Smooth muscle cell (in vitro differentiated cells): ENCODE measurements around the gene MMP19. TPM values are rescaled to one million over a fixed set of nuclear protein-coding genes. Genes with fewer than 3 reads are reported as not detected.

ENCODE experiments used
- DNase-seq: peaks from one replicate; lab custom pipeline; 2025; ENCODE audit not compliant: unreplicated experiment; lab: John Stamatoyannopoulos, UW
- H2AFZ ChIP-seq: fragments of 200-600 bp; sonication (generic); 2 replicates; pipeline ENCODE4 v1.6.0; 2016; ENCODE audit warnings: antibody characterized with exemption, low read depth, mild to moderate bottlenecking
- H3F3A ChIP-seq: fragments of 200-600 bp; sonication (generic); 2 replicates; pipeline ENCODE4 v1.6.0; 2017; ENCODE audit warnings: antibody characterized with exemption, low read depth
- H3K27ac ChIP-seq: fragments of 200-600 bp; sonication (generic); 2 replicates; pipeline ENCODE4 v1.5.1; 2016; ENCODE audit warnings: low read depth, mild to moderate bottlenecking
- H3K27me3 ChIP-seq: fragments of 200-600 bp; sonication (generic); 2 replicates; pipeline ENCODE4 v1.6.1; 2016; ENCODE audit warnings: low read depth, mild to moderate bottlenecking
- H3K36me3 ChIP-seq: fragments of 200-600 bp; sonication (generic); 2 replicates; pipeline ENCODE4 v1.5.1; 2016; ENCODE audit warnings: low read depth
- H3K4me1 ChIP-seq: fragments of 200-600 bp; sonication (generic); 2 replicates; pipeline ENCODE4 v1.5.1; 2016; ENCODE audit warnings: low read depth
- H3K4me2 ChIP-seq: fragments of 200-600 bp; sonication (generic); 2 replicates; pipeline ENCODE4 v1.6.0; 2016; ENCODE audit warnings: mild to moderate bottlenecking
- H3K4me3 ChIP-seq: fragments of 200-600 bp; sonication (generic); 2 replicates; pipeline ENCODE4 v1.5.1; 2016; ENCODE audit warnings: mild to moderate bottlenecking
- H3K79me2 ChIP-seq: fragments of 200-600 bp; sonication (generic); 2 replicates; pipeline ENCODE4 v1.6.0; 2016; ENCODE audit warnings: low read depth, mild to moderate bottlenecking
- H3K9ac ChIP-seq: fragments of 200-600 bp; sonication (generic); 2 replicates; pipeline ENCODE4 v1.6.0; 2016; ENCODE audit warnings: low read depth
- H3K9me3 ChIP-seq: fragments of 200-600 bp; sonication (generic); replicated peaks from 2 replicates; pipeline ENCODE4 v1.5.1; 2016; ENCODE audit warnings: low read depth
- H4K20me1 ChIP-seq: fragments of 200-600 bp; sonication (generic); 2 replicates; pipeline ENCODE4 v1.6.0; 2016; ENCODE audit warnings: low read depth
- CTCF ChIP-seq: fragments of 200-600 bp; sonication (generic); IDR thresholded peaks from 2 replicates; pipeline ENCODE4 v1.5.1; 2017; ENCODE audit warnings: borderline replicate concordance, mild to moderate bottlenecking, antibody characterized with exemption; ENCODE audit not compliant: insufficient read depth, poor library complexity, severe bottlenecking
- WGBS: methylation state at CpG from one replicate; pipeline ENCODE4 v1.1.7; 2016; ENCODE audit warnings: low lambda C conversion rate; 5-methylcytosine and 5-hydroxymethylcytosine counted together
- polyA plus RNA-seq: library from polyadenylated mRNA; unstranded; fragments of >200 nt; fragmentation: Nextera tagmentation; extraction: Ambion mirVana; gene quantifications from 2 replicates; pipeline ENCODE4 v1.2.1, GENCODE V29; 2016
- total RNA-seq: library from RNA; depleted of rRNA; stranded (reverse); fragments of >200 nt; gene quantifications from 2 replicates; pipeline ENCODE4 v1.2.3, GENCODE V29; 2014

The MMP19 gene
- total and polyA plus RNA-seq, 2 experiments from 2014 or later: 14.9 to 15.6 TPM

GRCh38 chr12:55795950-55796349 lies 46.8 kb downstream of the MMP19 start:
- Histone ChIP-seq H2AFZ (no peak overlapping the region), H3K27me3 (no peaks in the 10 kb centered on the region), H3K9me3 (no peaks in the 10 kb centered on the region), H3F3A (no peaks in the 10 kb centered on the region), H3K27ac (no peak overlapping the region), H3K4me3 (no peak overlapping the region), H3K36me3 (peaks cover 42% of the 10 kb centered on the region), H3K79me2 (peaks cover 76% of the 10 kb centered on the region), H3K4me1 (no peaks in the 10 kb centered on the region), H3K4me2 (no peak overlapping the region), H3K9ac (no peak overlapping the region), H4K20me1 (peaks cover 53% of the 10 kb centered on the region)
- no peak for DNase-seq
- no peak for TF ChIP-seq CTCF

- Histone ChIP-seq H3K4me1 (no peaks in the 10 kb centered on the region), H3K9ac (no peak overlapping the region), H3K27ac (no peak overlapping the region), H3K4me2 (no peak overlapping the region), H3K4me3 (no peak overlapping the region), H3K27me3 (no peaks in the 10 kb centered on the region), H3K36me3 (peaks cover 49% of the 10 kb centered on the region), H4K20me1 (peaks cover 39% of the 10 kb centered on the region), H3K9me3 (no peaks in the 10 kb centered on the region), H2AFZ (no peak overlapping the region), H3F3A (no peaks in the 10 kb centered on the region), H3K79me2 (peaks cover 45% of the 10 kb centered on the region)
- no peak for TF ChIP-seq CTCF
- WGBS: 96% methylated on average over 4 of the region's 4 CpGs
- DNase-seq: no peak
These were observed 52.8 kb downstream of the MMP19 start for GRCh38 chr12:55789893-55790292.

GRCh38 chr12:55789171-55789570 lies 53.6 kb downstream of the MMP19 start:
- Histone ChIP-seq H3K36me3 (peaks cover 50% of the 10 kb centered on the region), H4K20me1 (peaks cover 44% of the 10 kb centered on the region), H3K27ac (no peak overlapping the region), H3K4me1 (no peaks in the 10 kb centered on the region), H3K9ac (no peak overlapping the region), H3K4me2 (no peak overlapping the region), H3K79me2 (peaks cover 39% of the 10 kb centered on the region), H2AFZ (no peak overlapping the region), H3F3A (no peaks in the 10 kb centered on the region), H3K27me3 (no peaks in the 10 kb centered on the region), H3K9me3 (no peaks in the 10 kb centered on the region), H3K4me3 (no peak overlapping the region)
- WGBS: 99% methylated on average over 2 of the region's 2 CpGs
- no peak for TF ChIP-seq CTCF
- no peak for DNase-seq

- Histone ChIP-seq H3K9me3 (no peaks in the 10 kb centered on the region), H3K79me2 (peaks cover 32% of the 10 kb centered on the region), H3K36me3 (peaks cover 44% of the 10 kb centered on the region), H3K4me2 (no peak overlapping the region), H2AFZ (no peak overlapping the region), H3K4me3 (no peak overlapping the region), H3K27me3 (no peaks in the 10 kb centered on the region), H3K9ac (no peak overlapping the region), H4K20me1 (peaks cover 40% of the 10 kb centered on the region), H3K4me1 (no peaks in the 10 kb centered on the region), H3K27ac (no peak overlapping the region), H3F3A (no peaks in the 10 kb centered on the region)
- 94% methylated on average over 7 of the region's 7 CpGs for WGBS
- TF ChIP-seq CTCF: no peak
- no peak for DNase-seq
These were observed 54.2 kb downstream of the MMP19 start for GRCh38 chr12:55788546-55788945.

Other genes with a start within 250 kb of the MMP19 start
- not detected in 2 replicates for gene OR10P1, start 206.0 kb downstream of the MMP19 start, total RNA-seq
- gene OR10P1, start 206.0 kb downstream of the MMP19 start, polyA plus RNA-seq: not detected in 2 replicates
- 0.90 and 1.3 TPM in 2 replicates for gene ITGA7, start 135.0 kb downstream of the MMP19 start, total RNA-seq
- 1.1 and 1.6 TPM in 2 replicates for gene ITGA7, start 135.0 kb downstream of the MMP19 start, polyA plus RNA-seq
- 107 and 146 TPM in 2 replicates for gene BLOC1S1, start 126.9 kb downstream of the MMP19 start, total RNA-seq
- gene BLOC1S1, start 126.9 kb downstream of the MMP19 start, polyA plus RNA-seq: 142 and 150 TPM in 2 replicates
- 3.0 TPM in 1 of 2 replicates, not detected in the other for gene RDH5, start 122.5 kb downstream of the MMP19 start, total RNA-seq
- 3.7 and 9.2 TPM in 2 replicates for gene RDH5, start 122.5 kb downstream of the MMP19 start, polyA plus RNA-seq
- gene CD63, start 113.9 kb downstream of the MMP19 start, total RNA-seq: 1,095 and 1,107 TPM in 2 replicates
- 2,224 and 2,317 TPM in 2 replicates for gene CD63, start 113.9 kb downstream of the MMP19 start, polyA plus RNA-seq
- gene GDF11, start 99.8 kb downstream of the MMP19 start, total RNA-seq: 2.8 and 3.5 TPM in 2 replicates
- 2.3 and 2.6 TPM in 2 replicates for gene GDF11, start 99.8 kb downstream of the MMP19 start, polyA plus RNA-seq
- 124 and 169 TPM in 2 replicates for gene SARNP, start 25.2 kb downstream of the MMP19 start, total RNA-seq
- gene SARNP, start 25.2 kb downstream of the MMP19 start, polyA plus RNA-seq: 128 and 139 TPM in 2 replicates
- 18.9 and 32.5 TPM in 2 replicates for gene ORMDL2, start 24.9 kb downstream of the MMP19 start, total RNA-seq
- 79.5 and 134 TPM in 2 replicates for gene ORMDL2, start 24.9 kb downstream of the MMP19 start, polyA plus RNA-seq
- 25.2 and 32.6 TPM in 2 replicates for gene DNAJC14, start 13.3 kb downstream of the MMP19 start, total RNA-seq
- gene DNAJC14, start 13.3 kb downstream of the MMP19 start, polyA plus RNA-seq: 22.1 and 22.4 TPM in 2 replicates
- gene PYM1, start 85.0 kb upstream of the MMP19 start, total RNA-seq: 28.6 and 36.0 TPM in 2 replicates
- 48.2 and 51.2 TPM in 2 replicates for gene PYM1, start 85.0 kb upstream of the MMP19 start, polyA plus RNA-seq
- 86.0 and 87.1 TPM in 2 replicates for gene DGKA, start 88.2 kb upstream of the MMP19 start, total RNA-seq
- gene DGKA, start 88.2 kb upstream of the MMP19 start, polyA plus RNA-seq: 66.3 and 125 TPM in 2 replicates
- 1.8 and 4.7 TPM in 2 replicates for gene PMEL, start 123.1 kb upstream of the MMP19 start, total RNA-seq
- 1.4 and 1.9 TPM in 2 replicates for gene PMEL, start 123.1 kb upstream of the MMP19 start, polyA plus RNA-seq
- 36.5 and 37.5 TPM in 2 replicates for gene CDK2, start 123.9 kb upstream of the MMP19 start, total RNA-seq
- gene CDK2, start 123.9 kb upstream of the MMP19 start, polyA plus RNA-seq: 25.8 and 33.3 TPM in 2 replicates
- gene RAB5B, start 131.1 kb upstream of the MMP19 start, total RNA-seq: 77.2 and 90.4 TPM in 2 replicates
- gene RAB5B, start 131.1 kb upstream of the MMP19 start, polyA plus RNA-seq: 81.9 and 93.4 TPM in 2 replicates
- gene SUOX, start 154.3 kb upstream of the MMP19 start, total RNA-seq: 9.8 and 19.1 TPM in 2 replicates
- 12.8 and 13.8 TPM in 2 replicates for gene SUOX, start 154.3 kb upstream of the MMP19 start, polyA plus RNA-seq
- gene IKZF4, start 178.1 kb upstream of the MMP19 start, total RNA-seq: 3.9 and 4.2 TPM in 2 replicates
- 5.4 and 6.8 TPM in 2 replicates for gene IKZF4, start 178.1 kb upstream of the MMP19 start, polyA plus RNA-seq
- gene RPS26, start 199.0 kb upstream of the MMP19 start, total RNA-seq: 731 and 845 TPM in 2 replicates
- gene RPS26, start 199.0 kb upstream of the MMP19 start, polyA plus RNA-seq: 282 and 323 TPM in 2 replicates
- 7.2 and 9.2 TPM in 2 replicates for gene ERBB3, start 237.2 kb upstream of the MMP19 start, total RNA-seq
- 1.2 and 9.8 TPM in 2 replicates for gene ERBB3, start 237.2 kb upstream of the MMP19 start, polyA plus RNA-seq